Activated naive CD4-positive, alpha-beta T cell treated with anti-CD3 and anti-CD28 coated beads, Interleukin-2, amount 50 U/mL, for 16 hours (primary cell): ENCODE results near the gene UPK3BL2.
"Not testable (repeated sequence)": the region's sequence is repeated elsewhere in the genome, so short reads cannot be mapped to it uniquely, and the experiment has no call there.

Source experiments
- DNase-seq: peaks from one replicate; pipeline ENCODE4 v3.0.0-alpha.2; 2020

Gene UPK3BL2

GRCh38 chr7:102493220-102493935, 50.1 kb downstream of the UPK3BL2 start:
- DNase-seq, result not testable (repeated sequence)

GRCh38 chr7:102490529-102491075, 52.9 kb downstream of the UPK3BL2 start:
- peak; percentile 71 for DNase-seq
